K562 (cell line): ENCODE results near the gene PTGER2. TPM values are rescaled to one million over a fixed set of nuclear protein-coding genes. Genes with fewer than 3 reads are reported as not detected.

Experiments
- ATAC-seq: fragments of 200-7000 bp; cut with Tn5 transposase; 3 replicates; pipeline ENCODE4 v1.9.1; 2020; ENCODE audit warnings: moderate library complexity
- BruUV-seq: library from RNA; stranded (reverse); fragments of 400-500 nt; replicated peaks from 2 replicates; lab custom pipeline; 2021; lab: Mats Ljungman, UMichigan
- CTCF ChIA-PET: fragments of 300-600 bp; formaldehyde crosslinking; extraction: SDS; loops from one replicate; lab custom pipeline; 2021; ENCODE audit warnings: low intra/inter-chr PET ratio; lab: Yijun Ruan, JAX
- POLR2A ChIA-PET: fragments of 300-600, 350-650 bp; sonication (Branson Sonifier 250); formaldehyde crosslinking; extraction: SDS; loops from one replicate; lab custom pipeline; 2021; ENCODE audit warnings: antibody characterized with exemption, inconsistent platforms; lab: Yijun Ruan, JAX
- DNase-seq, 4 experiments: peaks; one replicate each; pipeline versions ENCODE4 v3.0.0 to v3.0.0-alpha.2; 2011 to 2018; ENCODE audit warnings: low spot score in 3 of 4, mixed read lengths in 3 of 4; ENCODE audit errors: extremely low read depth in 1 of 4
- FAIRE-seq: peaks from 2 replicates; lab custom pipeline; 2011; peaks lifted over from hg19 to GRCh38; lab: Jason Lieb, UNC
- H2AFZ ChIP-seq: 2 replicates; pipeline ENCODE4 v1.6.0; 2011; ENCODE audit warnings: low read depth, low read length, control low read depth, inconsistent platforms
- H3K27ac ChIP-seq: fragments of 200-600 bp; 3 replicates; pipeline ENCODE4 v1.8.0; 2011; ENCODE audit warnings: low read depth, mild to moderate bottlenecking, control low read depth, inconsistent platforms, low read length, moderate library complexity, mixed read lengths; ENCODE audit errors: extremely low read depth
- H3K27me3 ChIP-seq, 2 experiments: fragments of 300-600 bp in 1 of 2; 2 replicates in 1 of 2; 3 replicates in 1 of 2; pipeline versions ENCODE4 v1.6.0 to v1.8.0; 2011; ENCODE audit warnings: inconsistent platforms in 2 of 2, low read length in 2 of 2, mild to moderate bottlenecking in 1 of 2, mixed read lengths in 1 of 2, moderate library complexity in 1 of 2; ENCODE audit not compliant: control insufficient read depth in 2 of 2, insufficient read depth in 2 of 2
- H3K36me3 ChIP-seq: fragments of 300-600 bp; 3 replicates; pipeline ENCODE4 v1.8.0; 2011; ENCODE audit warnings: mild to moderate bottlenecking, low read length, inconsistent platforms; ENCODE audit not compliant: control insufficient read depth, insufficient read depth
- H3K4me1 ChIP-seq, 2 experiments: fragments of 200-600 bp in 1 of 2; replicated peaks in 1 of 2; 2 replicates in 1 of 2; 3 replicates in 1 of 2; pipeline versions ENCODE4 v1.5.1 to v1.8.0; 2011; ENCODE audit warnings: inconsistent platforms in 2 of 2, low read length in 2 of 2, mild to moderate bottlenecking in 1 of 2, mixed read lengths in 1 of 2, moderate library complexity in 1 of 2; ENCODE audit not compliant: control insufficient read depth in 2 of 2, insufficient read depth in 2 of 2
- H3K4me2 ChIP-seq: 2 replicates; pipeline ENCODE4 v1.6.1; 2011; ENCODE audit warnings: low read length, control low read depth, inconsistent platforms, mixed read lengths; ENCODE audit not compliant: insufficient read depth
- H3K4me3 ChIP-seq: fragments of 200-600 bp; sonication (generic), shearing (Covaris generic); 2 replicates; pipeline ENCODE4 v1.5.1; 2016; ENCODE audit warnings: control low read depth, inconsistent platforms
- H3K79me2 ChIP-seq: fragments of 200-600 bp; 3 replicates; pipeline ENCODE4 v1.8.0; 2011; ENCODE audit warnings: low read length, inconsistent platforms; ENCODE audit not compliant: control insufficient read depth, insufficient read depth
- H3K9ac ChIP-seq, 2 experiments: 2 replicates each; pipeline versions ENCODE4 v1.6.0 to v1.6.1; 2011; ENCODE audit warnings: low read depth in 2 of 2, low read length in 2 of 2, control low read depth in 1 of 2, inconsistent platforms in 1 of 2, mild to moderate bottlenecking in 1 of 2, mixed read lengths in 1 of 2; ENCODE audit not compliant: insufficient read depth in 1 of 2
- H3K9me1 ChIP-seq: one replicate; pipeline ENCODE4 v1.6.0; 2011; ENCODE audit warnings: inconsistent platforms, mild to moderate bottlenecking, low read length, moderate library complexity; ENCODE audit not compliant: control insufficient read depth, insufficient read depth
- H3K9me3 ChIP-seq: replicated peaks from 2 replicates; pipeline ENCODE4 v1.5.1; 2011; ENCODE audit warnings: low read depth, low read length, inconsistent platforms; ENCODE audit not compliant: control insufficient read depth, insufficient read depth
- H4K20me1 ChIP-seq: replicated peaks from 2 replicates; pipeline ENCODE4 v1.6.1; 2011; ENCODE audit warnings: low read length, inconsistent platforms, mixed read lengths; ENCODE audit not compliant: control insufficient read depth, insufficient read depth
- CREM ChIP-seq: IDR thresholded peaks from 2 replicates; pipeline ENCODE4 v1.6.1; 2014; ENCODE audit warnings: antibody characterized with exemption, low read depth
- CTBP1 ChIP-seq: fragments of 450-650 bp; IDR thresholded peaks from 2 replicates; pipeline ENCODE4 v1.6.1; 2016; ENCODE audit warnings: borderline replicate concordance
- FOXK1 ChIP-seq: sonication (generic); formaldehyde crosslinking; IDR thresholded peaks from 2 replicates; pipeline ENCODE4 v1.8.0; 2022; ENCODE audit warnings: missing genetic modification reagents, mild to moderate bottlenecking, borderline replicate concordance
- HMG20A ChIP-seq: fragments of 450-650 bp; formaldehyde crosslinking; conservative IDR thresholded peaks from 2 replicates; pipeline ENCODE4 v1.4.0; 2020; ENCODE audit warnings: mild to moderate bottlenecking, mixed read lengths
- MAFG ChIP-seq: fragments of 450-650 bp; conservative IDR thresholded peaks from 2 replicates; pipeline ENCODE4 v1.6.1; 2016; ENCODE audit warnings: missing genetic modification characterization, missing compliant biosample characterization
- RB1 ChIP-seq: fragments of 450-650 bp; IDR thresholded peaks from 2 replicates; pipeline ENCODE4 v1.6.1; 2017; ENCODE audit warnings: low read depth, mild to moderate bottlenecking
- RBM22 ChIP-seq: fragments of 200-400 bp; formaldehyde crosslinking; IDR thresholded peaks from 2 replicates; pipeline ENCODE4 v1.6.1; 2018; ENCODE audit warnings: low read length, low read depth; ENCODE audit not compliant: poor library complexity, severe bottlenecking
- SIX5 ChIP-seq, 2 experiments: IDR thresholded peaks; 2 replicates each; pipeline ENCODE4 v1.6.1; 2011; ENCODE audit warnings: low read length in 2 of 2, borderline replicate concordance in 1 of 2, low read depth in 1 of 2, mild to moderate bottlenecking in 1 of 2, moderate library complexity in 1 of 2; ENCODE audit not compliant: insufficient read depth in 1 of 2
- ZNF239 ChIP-seq: fragments of 250-450 bp; sonication (Bioruptor Pico); IDR thresholded peaks from 2 replicates; pipeline ENCODE4 v1.4.0; 2020; ENCODE audit warnings: mild to moderate bottlenecking
- ZNF324 ChIP-seq: fragments of 250-450 bp; sonication (Bioruptor Pico); IDR thresholded peaks from 2 replicates; pipeline ENCODE4 v1.4.0; 2020; ENCODE audit warnings: mild to moderate bottlenecking
- ZNF507 ChIP-seq: conservative IDR thresholded peaks from 2 replicates; pipeline ENCODE4 v1.6.1; 2017; ENCODE audit warnings: missing genetic modification characterization, missing compliant biosample characterization
- WGBS: fragments of 100-300 bp; shearing (Covaris generic); methylation state at CpG from one replicate; pipeline ENCODE4 v1.1.6; 2016; ENCODE audit warnings: low coverage, mixed read lengths; ENCODE audit not compliant: insufficient coverage; ENCODE audit errors: missing lambda C conversion rate; 5-methylcytosine and 5-hydroxymethylcytosine counted together
- in situ Hi-C: fragments of 300-500 bp; cut with MboI; formaldehyde crosslinking; loops from 4 replicates; pipeline ENCODE4 v1.15.0; 2018; ENCODE audit warnings: inconsistent platforms, mixed read lengths
- intact Hi-C: fragments of 100-400 bp; cut with micrococcal nuclease; formaldehyde crosslinking; loops from 2 replicates; pipeline ENCODE4 v1.14.2; 2022
- polyA plus RNA-seq, 8 experiments: library from polyadenylated mRNA; depleted of rRNA in 4 of 8; stranded (reverse) in 5 of 8; unstranded in 3 of 8; fragments of >200 nt; fragmentation: Nextera tagmentation in 2 of 8; fragmentation: Illumina TruSeq in 1 of 8; extraction: Ambion mirVana in 2 of 8; extraction: Trizol in 1 of 8; gene quantifications; 2 replicates each; pipeline versions ENCODE4 v1.2.1 to v1.2.3, GENCODE V29; 2011 to 2014; ENCODE audit warnings: inconsistent platforms in 1 of 8, missing spikeins in 1 of 8
- total RNA-seq, 7 experiments: library from RNA; depleted of rRNA in 6 of 7; stranded (reverse); fragments of >200 nt in 6 of 7; fragmentation: Illumina TruSeq in 2 of 7; extraction: Trizol in 2 of 7; gene quantifications; 2 replicates each; pipeline versions ENCODE4 v1.2.1 to v1.2.3, GENCODE V29; 2011 to 2021; ENCODE audit warnings: low replicate concordance in 1 of 7
- TF ChIP-seq, protein P1 (sequence below): fragments of 450-650 bp; formaldehyde crosslinking; IDR thresholded peaks from 2 replicates; pipeline ENCODE4 v1.4.0; 2020; ENCODE audit warnings: mild to moderate bottlenecking
- TF ChIP-seq, protein P2 (sequence below): fragments of 450-650 bp; IDR thresholded peaks from 2 replicates; pipeline ENCODE4 v1.6.1; 2018; ENCODE audit not compliant: partially characterized antibody
- TF ChIP-seq, protein P3 (sequence below): sonication (generic); formaldehyde crosslinking; IDR thresholded peaks from 2 replicates; pipeline ENCODE4 v1.8.0; 2023; ENCODE audit warnings: mild to moderate bottlenecking, missing genetic modification reagents
- TF ChIP-seq, protein P4 (sequence below), 2 experiments: IDR thresholded peaks in 1 of 2; conservative IDR thresholded peaks in 1 of 2; 2 replicates each; pipeline ENCODE4 v1.6.1; 2016; ENCODE audit warnings: low read depth in 2 of 2, mild to moderate bottlenecking in 1 of 2, missing compliant biosample characterization in 1 of 2, missing genetic modification characterization in 1 of 2, moderate library complexity in 1 of 2

The PTGER2 gene
- total and polyA plus RNA-seq, 9 of the 15 experiments (the other 6 are each of a cell fraction or from before 2014, with no cell fraction given) = not detected

DNA sequence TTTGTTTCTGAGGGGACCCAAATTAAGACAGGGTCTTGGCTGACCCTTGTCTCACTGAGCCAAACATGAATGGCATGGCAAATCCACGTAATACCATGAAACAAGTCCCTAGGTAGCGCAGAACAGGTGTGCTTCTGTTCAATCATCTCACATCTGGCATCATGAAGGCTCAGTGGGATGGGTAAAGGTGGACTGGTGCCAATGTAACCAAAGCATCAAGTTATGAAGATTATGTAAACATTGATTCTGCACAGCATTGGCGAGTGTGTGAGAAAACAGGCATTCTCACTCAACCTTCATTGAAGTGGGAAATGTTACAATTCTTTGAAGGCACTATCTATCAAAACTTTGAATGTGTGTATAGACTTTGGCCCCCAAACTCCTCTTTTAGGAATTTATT is 41.9 kb downstream of the PTGER2 start:
- H3K9me1 ChIP-seq = no peaks in the 10 kb centered on the region
- in situ Hi-C loops = no loop called here
- intact Hi-C loops = no loop called here
- H3K36me3 ChIP-seq = no peaks in the 10 kb centered on the region
- no peak overlapping the region for H3K4me2 ChIP-seq
- no peaks in the 10 kb centered on the region for H3K27me3 ChIP-seq
- CTCF ChIA-PET = no interaction called here
- FAIRE-seq (no peak), ATAC-seq (no peak), DNase-seq (no peak)
- 0% methylated on average over 3 of the region's 3 CpGs for WGBS
- H3K4me3 ChIP-seq = no peak overlapping the region
- no peaks in the 10 kb centered on the region for H3K4me1 ChIP-seq
- no peak overlapping the region for H2AFZ ChIP-seq
- POLR2A ChIA-PET = no interaction called here
- no peaks in the 10 kb centered on the region for H4K20me1 ChIP-seq
- BruUV-seq = no TSS peak
- no peaks in the 10 kb centered on the region for H3K79me2 ChIP-seq
- H3K27ac ChIP-seq = no peak overlapping the region
- H3K9ac ChIP-seq = no peak overlapping the region
- no peaks in the 10 kb centered on the region for H3K9me3 ChIP-seq
- TF ChIP-seq, protein P1, sequence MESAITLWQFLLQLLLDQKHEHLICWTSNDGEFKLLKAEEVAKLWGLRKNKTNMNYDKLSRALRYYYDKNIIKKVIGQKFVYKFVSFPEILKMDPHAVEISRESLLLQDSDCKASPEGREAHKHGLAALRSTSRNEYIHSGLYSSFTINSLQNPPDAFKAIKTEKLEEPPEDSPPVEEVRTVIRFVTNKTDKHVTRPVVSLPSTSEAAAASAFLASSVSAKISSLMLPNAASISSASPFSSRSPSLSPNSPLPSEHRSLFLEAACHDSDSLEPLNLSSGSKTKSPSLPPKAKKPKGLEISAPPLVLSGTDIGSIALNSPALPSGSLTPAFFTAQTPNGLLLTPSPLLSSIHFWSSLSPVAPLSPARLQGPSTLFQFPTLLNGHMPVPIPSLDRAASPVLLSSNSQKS (CRISPR knock-in tag) = no peak
- TF ChIP-seq CTBP1 (no peak), ZNF239 (no peak), HMG20A (CRISPR knock-in tag) (no peak), MAFG (no peak), RB1 (no peak), SIX5 (IDR thresholded peaks at IDR 0.05; ENCODE audit: borderline replicate concordance in 1 of 2, insufficient read depth in 1 of 2, low read depth in 1 of 2, low read length in 2 of 2) (no peak), ZNF324 (CRISPR knock-in tag) (no peak), ZNF507 (tag) (no peak), FOXK1 (CRISPR knock-in tag) (no peak), CREM (no peak), RBM22 (no peak)
- TF ChIP-seq, protein P2, sequence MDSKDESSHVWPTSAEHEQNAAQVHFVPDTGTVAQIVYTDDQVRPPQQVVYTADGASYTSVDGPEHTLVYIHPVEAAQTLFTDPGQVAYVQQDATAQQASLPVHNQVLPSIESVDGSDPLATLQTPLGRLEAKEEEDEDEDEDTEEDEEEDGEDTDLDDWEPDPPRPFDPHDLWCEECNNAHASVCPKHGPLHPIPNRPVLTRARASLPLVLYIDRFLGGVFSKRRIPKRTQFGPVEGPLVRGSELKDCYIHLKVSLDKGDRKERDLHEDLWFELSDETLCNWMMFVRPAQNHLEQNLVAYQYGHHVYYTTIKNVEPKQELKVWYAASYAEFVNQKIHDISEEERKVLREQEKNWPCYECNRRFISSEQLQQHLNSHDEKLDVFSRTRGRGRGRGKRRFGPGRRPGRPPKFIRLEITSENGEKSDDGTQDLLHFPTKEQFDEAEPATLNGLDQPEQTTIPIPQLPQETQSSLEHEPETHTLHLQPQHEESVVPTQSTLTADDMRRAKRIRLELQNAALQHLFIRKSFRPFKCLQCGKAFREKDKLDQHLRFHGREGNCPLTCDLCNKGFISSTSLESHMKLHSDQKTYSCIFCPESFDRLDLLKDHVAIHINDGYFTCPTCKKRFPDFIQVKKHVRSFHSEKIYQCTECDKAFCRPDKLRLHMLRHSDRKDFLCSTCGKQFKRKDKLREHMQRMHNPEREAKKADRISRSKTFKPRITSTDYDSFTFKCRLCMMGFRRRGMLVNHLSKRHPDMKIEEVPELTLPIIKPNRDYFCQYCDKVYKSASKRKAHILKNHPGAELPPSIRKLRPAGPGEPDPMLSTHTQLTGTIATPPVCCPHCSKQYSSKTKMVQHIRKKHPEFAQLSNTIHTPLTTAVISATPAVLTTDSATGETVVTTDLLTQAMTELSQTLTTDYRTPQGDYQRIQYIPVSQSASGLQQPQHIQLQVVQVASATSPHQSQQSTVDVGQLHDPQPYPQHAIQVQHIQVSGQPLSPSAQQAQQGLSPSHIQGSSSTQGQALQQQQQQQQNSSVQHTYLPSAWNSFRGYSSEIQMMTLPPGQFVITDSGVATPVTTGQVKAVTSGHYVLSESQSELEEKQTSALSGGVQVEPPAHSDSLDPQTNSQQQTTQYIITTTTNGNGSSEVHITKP = no peak
- TF ChIP-seq, protein P3, sequence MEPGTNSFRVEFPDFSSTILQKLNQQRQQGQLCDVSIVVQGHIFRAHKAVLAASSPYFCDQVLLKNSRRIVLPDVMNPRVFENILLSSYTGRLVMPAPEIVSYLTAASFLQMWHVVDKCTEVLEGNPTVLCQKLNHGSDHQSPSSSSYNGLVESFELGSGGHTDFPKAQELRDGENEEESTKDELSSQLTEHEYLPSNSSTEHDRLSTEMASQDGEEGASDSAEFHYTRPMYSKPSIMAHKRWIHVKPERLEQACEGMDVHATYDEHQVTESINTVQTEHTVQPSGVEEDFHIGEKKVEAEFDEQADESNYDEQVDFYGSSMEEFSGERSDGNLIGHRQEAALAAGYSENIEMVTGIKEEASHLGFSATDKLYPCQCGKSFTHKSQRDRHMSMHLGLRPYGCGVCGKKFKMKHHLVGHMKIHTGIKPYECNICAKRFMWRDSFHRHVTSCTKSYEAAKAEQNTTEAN (CRISPR knock-in tag) = no peak
- TF ChIP-seq, protein P4, sequence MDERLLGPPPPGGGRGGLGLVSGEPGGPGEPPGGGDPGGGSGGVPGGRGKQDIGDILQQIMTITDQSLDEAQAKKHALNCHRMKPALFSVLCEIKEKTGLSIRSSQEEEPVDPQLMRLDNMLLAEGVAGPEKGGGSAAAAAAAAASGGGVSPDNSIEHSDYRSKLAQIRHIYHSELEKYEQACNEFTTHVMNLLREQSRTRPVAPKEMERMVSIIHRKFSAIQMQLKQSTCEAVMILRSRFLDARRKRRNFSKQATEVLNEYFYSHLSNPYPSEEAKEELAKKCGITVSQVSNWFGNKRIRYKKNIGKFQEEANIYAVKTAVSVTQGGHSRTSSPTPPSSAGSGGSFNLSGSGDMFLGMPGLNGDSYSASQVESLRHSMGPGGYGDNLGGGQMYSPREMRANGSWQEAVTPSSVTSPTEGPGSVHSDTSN (CRISPR knock-in tag; IDR thresholded peaks at IDR 0.05; ENCODE audit: low read depth) = no peak
- TF ChIP-seq, protein P4 (tag; conservative IDR thresholded peaks at IDR 0.05; ENCODE audit: low read depth) = no peak
